OCI-LY1 (cell line): ENCODE measurements around the gene ZDHHC11B.
"Not testable (repeated sequence)": the region's sequence is repeated elsewhere in the genome, so short reads cannot be mapped to it uniquely, and the experiment has no call there.

Experiments
- CTCF ChIP-seq: fragments of 200-600 bp; sonication (generic), shearing (Covaris generic); IDR thresholded peaks from 2 replicates; pipeline ENCODE4 v1.5.1; 2017; ENCODE audit warnings: mild to moderate bottlenecking, antibody characterized with exemption, low read length, moderate library complexity, mixed read lengths
- EZH2 ChIP-seq: fragments of 200-600 bp; sonication (generic), shearing (Covaris generic); IDR thresholded peaks from 2 replicates; pipeline ENCODE4 v1.8.0; 2017; ENCODE audit warnings: borderline replicate concordance, mixed run types, mild to moderate bottlenecking, antibody characterized with exemption, low read length, moderate library complexity, mixed read lengths

- TF ChIP-seq CTCF, EZH2: not testable (repeated sequence)
These were observed 37.2 kb downstream of the ZDHHC11B start for GRCh38 chr5:747303-747844.
